ENCODE results near the gene NLE1.

DNA sequence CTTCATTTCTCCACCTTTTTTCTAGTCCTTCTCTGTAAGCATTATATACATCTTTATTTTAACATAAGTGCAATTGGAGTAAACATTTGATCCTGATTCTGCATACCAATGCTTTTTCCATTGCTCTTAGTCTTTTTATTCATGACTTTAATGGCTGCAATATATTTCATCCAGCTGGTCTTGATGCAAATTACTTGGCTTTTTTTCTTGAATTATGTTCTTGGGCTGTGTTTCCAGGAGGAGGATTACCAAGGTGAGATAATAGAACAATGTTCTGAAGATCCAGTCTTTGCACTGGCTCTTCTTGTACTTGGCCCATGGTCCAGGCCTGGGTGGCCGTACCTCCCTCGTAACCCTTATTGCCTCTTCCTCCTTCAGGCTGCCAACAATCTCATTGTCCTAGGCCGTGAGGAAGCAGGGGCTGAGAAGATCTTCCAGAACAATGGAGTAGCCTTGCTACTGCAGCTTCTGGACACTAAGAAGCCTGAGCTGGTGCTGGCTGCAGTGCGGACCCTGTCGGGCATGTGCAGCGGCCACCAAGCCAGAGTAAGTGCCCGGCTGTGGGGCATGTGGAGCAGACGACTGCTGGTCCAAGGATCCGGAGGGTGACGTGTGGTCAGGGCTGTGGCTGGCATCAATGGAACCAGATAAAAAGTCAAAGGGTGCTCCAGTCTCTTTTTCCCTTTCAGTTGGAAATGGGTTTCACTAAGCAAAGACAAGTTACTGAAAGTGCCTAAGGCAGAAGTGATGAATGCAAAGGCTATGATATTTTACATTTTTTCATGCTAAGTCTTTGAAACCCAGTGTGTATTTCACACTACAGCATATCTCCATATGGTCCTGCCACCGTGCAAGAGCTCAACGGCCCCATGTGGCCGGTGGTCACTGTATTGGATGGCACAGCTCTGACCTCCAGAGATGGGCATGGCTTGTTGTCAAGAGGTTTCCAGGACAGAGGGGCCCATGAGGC, 12.4 kb upstream of the NLE1 start:
- TF ChIP-seq CTCF (IDR thresholded peaks at IDR 0.05; ENCODE audit: low read depth, low read length, missing input control) = no peak
- TF ChIP-seq, protein P1, sequence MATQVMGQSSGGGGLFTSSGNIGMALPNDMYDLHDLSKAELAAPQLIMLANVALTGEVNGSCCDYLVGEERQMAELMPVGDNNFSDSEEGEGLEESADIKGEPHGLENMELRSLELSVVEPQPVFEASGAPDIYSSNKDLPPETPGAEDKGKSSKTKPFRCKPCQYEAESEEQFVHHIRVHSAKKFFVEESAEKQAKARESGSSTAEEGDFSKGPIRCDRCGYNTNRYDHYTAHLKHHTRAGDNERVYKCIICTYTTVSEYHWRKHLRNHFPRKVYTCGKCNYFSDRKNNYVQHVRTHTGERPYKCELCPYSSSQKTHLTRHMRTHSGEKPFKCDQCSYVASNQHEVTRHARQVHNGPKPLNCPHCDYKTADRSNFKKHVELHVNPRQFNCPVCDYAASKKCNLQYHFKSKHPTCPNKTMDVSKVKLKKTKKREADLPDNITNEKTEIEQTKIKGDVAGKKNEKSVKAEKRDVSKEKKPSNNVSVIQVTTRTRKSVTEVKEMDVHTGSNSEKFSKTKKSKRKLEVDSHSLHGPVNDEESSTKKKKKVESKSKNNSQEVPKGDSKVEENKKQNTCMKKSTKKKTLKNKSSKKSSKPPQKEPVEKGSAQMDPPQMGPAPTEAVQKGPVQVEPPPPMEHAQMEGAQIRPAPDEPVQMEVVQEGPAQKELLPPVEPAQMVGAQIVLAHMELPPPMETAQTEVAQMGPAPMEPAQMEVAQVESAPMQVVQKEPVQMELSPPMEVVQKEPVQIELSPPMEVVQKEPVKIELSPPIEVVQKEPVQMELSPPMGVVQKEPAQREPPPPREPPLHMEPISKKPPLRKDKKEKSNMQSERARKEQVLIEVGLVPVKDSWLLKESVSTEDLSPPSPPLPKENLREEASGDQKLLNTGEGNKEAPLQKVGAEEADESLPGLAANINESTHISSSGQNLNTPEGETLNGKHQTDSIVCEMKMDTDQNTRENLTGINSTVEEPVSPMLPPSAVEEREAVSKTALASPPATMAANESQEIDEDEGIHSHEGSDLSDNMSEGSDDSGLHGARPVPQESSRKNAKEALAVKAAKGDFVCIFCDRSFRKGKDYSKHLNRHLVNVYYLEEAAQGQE (IDR thresholded peaks at IDR 0.05) = no peak
- TF ChIP-seq FOXA1 (IDR thresholded peaks at IDR 0.05) = no peak
- no peak for TF ChIP-seq HNF4G (IDR thresholded peaks at IDR 0.05)
- TF ChIP-seq RXRA (IDR thresholded peaks at IDR 0.05) = no peak
- no peak for TF ChIP-seq YY1 (IDR thresholded peaks at IDR 0.05)
- TF ChIP-seq, protein P2, sequence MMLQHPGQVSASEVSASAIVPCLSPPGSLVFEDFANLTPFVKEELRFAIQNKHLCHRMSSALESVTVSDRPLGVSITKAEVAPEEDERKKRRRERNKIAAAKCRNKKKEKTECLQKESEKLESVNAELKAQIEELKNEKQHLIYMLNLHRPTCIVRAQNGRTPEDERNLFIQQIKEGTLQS (IDR thresholded peaks at IDR 0.05) = no peak
- no peak for TF ChIP-seq EGR1 (IDR thresholded peaks at IDR 0.05; ENCODE audit: low read depth in 2 of 2)
- TF ChIP-seq GABPA (IDR thresholded peaks at IDR 0.05 in 1 of 2, conservative IDR thresholded peaks at IDR 0.05 in 1 of 2) = no peak
- no peak for TF ChIP-seq MAX (IDR thresholded peaks at IDR 0.05)
- TF ChIP-seq RAD21 (IDR thresholded peaks at IDR 0.05) = no peak
- no peak for TF ChIP-seq SP1 (IDR thresholded peaks at IDR 0.05)
- no peak for TF ChIP-seq JUND (IDR thresholded peaks at IDR 0.05)

All from liver (tissue), 3 donors.